ENCODE results near the gene TXNDC5.

GRCh38 chr6:7939864-7940228 is 29.3 kb upstream of the TXNDC5 start:
- TF ChIP-seq CTCF (IDR thresholded peaks at IDR 0.05) (no peak), POLR2AphosphoS5 (IDR thresholded peaks at IDR 0.05; ENCODE audit: insufficient read depth in 1 of 2, low read depth in 1 of 2) (no peak), POLR2A (IDR thresholded peaks at IDR 0.05) (no peak)
